ENCODE measurements around the gene RAB31. TPM values are rescaled to one million over a fixed set of nuclear protein-coding genes. Genes with fewer than 3 reads are reported as not detected.

Gene RAB31
- total RNA-seq, 1 experiment from 2014 or later: 12.9 TPM

- no peak for DNase-seq (ENCODE audit: low read depth, low spot score)
- in situ Hi-C loops (cut with HindIII; ENCODE audit: low pct_unique_long_range_greater_than_20kb, low sequenced_read_pairs): no loop called here
These were observed 80.8 kb downstream of the RAB31 start for GRCh38 chr18:9788860-9789259.

GRCh38 chr18:9790261-9790660 lies 82.2 kb downstream of the RAB31 start:
- DNase-seq (ENCODE audit: low read depth, low spot score): no peak
- in situ Hi-C loops (cut with HindIII; ENCODE audit: low pct_unique_long_range_greater_than_20kb, low sequenced_read_pairs): no loop called here

GRCh38 chr18:9791991-9792390 lies 83.9 kb downstream of the RAB31 start:
- in situ Hi-C loops (cut with HindIII; ENCODE audit: low pct_unique_long_range_greater_than_20kb, low sequenced_read_pairs): no loop called here
- DNase-seq (ENCODE audit: low read depth, low spot score): no peak

- in situ Hi-C loops (cut with HindIII; ENCODE audit: low pct_unique_long_range_greater_than_20kb, low sequenced_read_pairs): no loop called here
- DNase-seq (ENCODE audit: low read depth, low spot score): peak; percentile 36
These were observed 84.6 kb downstream of the RAB31 start for GRCh38 chr18:9792565-9793245.

- in situ Hi-C loops (cut with HindIII; ENCODE audit: low pct_unique_long_range_greater_than_20kb, low sequenced_read_pairs): no loop called here
- no peak for DNase-seq (ENCODE audit: low read depth, low spot score)
These were observed 87.9 kb downstream of the RAB31 start for GRCh38 chr18:9796011-9796410.

GRCh38 chr18:9796935-9797549 lies 88.9 kb downstream of the RAB31 start:
- in situ Hi-C loops (cut with HindIII; ENCODE audit: low pct_unique_long_range_greater_than_20kb, low sequenced_read_pairs): no loop called here
- peak; percentile 22 for DNase-seq (ENCODE audit: low read depth, low spot score)

- in situ Hi-C loops (cut with HindIII; ENCODE audit: low pct_unique_long_range_greater_than_20kb, low sequenced_read_pairs): no loop called here
- peak; percentile 22 for DNase-seq (ENCODE audit: low read depth, low spot score)
These were observed 94.3 kb downstream of the RAB31 start for GRCh38 chr18:9802175-9803062.

- no peak for DNase-seq (ENCODE audit: low read depth, low spot score)
- in situ Hi-C loops (cut with HindIII; ENCODE audit: low pct_unique_long_range_greater_than_20kb, low sequenced_read_pairs): no loop called here
These were observed 95.1 kb downstream of the RAB31 start for GRCh38 chr18:9803063-9803697.

- DNase-seq (ENCODE audit: low read depth, low spot score): no peak
These were observed 95.8 kb downstream of the RAB31 start for GRCh38 chr18:9803698-9804516.

GRCh38 chr18:9804517-9805104 lies 96.5 kb downstream of the RAB31 start:
- in situ Hi-C loops (cut with HindIII; ENCODE audit: low pct_unique_long_range_greater_than_20kb, low sequenced_read_pairs): no loop called here
- no peak for DNase-seq (ENCODE audit: low read depth, low spot score)

More at GRCh38 chr18:9803698-9804516, 95.8 kb downstream of the RAB31 start:
- in situ Hi-C loops (cut with HindIII; ENCODE audit: low pct_unique_long_range_greater_than_20kb, low sequenced_read_pairs): no loop called here

- DNase-seq (ENCODE audit: low read depth, low spot score): no peak
- in situ Hi-C loops (cut with HindIII; ENCODE audit: low pct_unique_long_range_greater_than_20kb, low sequenced_read_pairs): no loop called here
These were observed 98.8 kb downstream of the RAB31 start for GRCh38 chr18:9806905-9807304.

GRCh38 chr18:9808295-9809241 lies 100.5 kb downstream of the RAB31 start:
- peak; percentile 15 for DNase-seq (ENCODE audit: low read depth, low spot score)
- in situ Hi-C loops (cut with HindIII; ENCODE audit: low pct_unique_long_range_greater_than_20kb, low sequenced_read_pairs): no loop called here

- DNase-seq (ENCODE audit: low read depth, low spot score): no peak
- in situ Hi-C loops (cut with HindIII; ENCODE audit: low pct_unique_long_range_greater_than_20kb, low sequenced_read_pairs): no loop called here
These were observed 101.6 kb downstream of the RAB31 start for GRCh38 chr18:9809697-9810096.

GRCh38 chr18:9810299-9810698 lies 102.2 kb downstream of the RAB31 start:
- no peak for DNase-seq (ENCODE audit: low read depth, low spot score)
- in situ Hi-C loops (cut with HindIII; ENCODE audit: low pct_unique_long_range_greater_than_20kb, low sequenced_read_pairs): no loop called here

GRCh38 chr18:9810994-9811705 lies 103.0 kb downstream of the RAB31 start:
- no peak for DNase-seq (ENCODE audit: low read depth, low spot score)
- in situ Hi-C loops (cut with HindIII; ENCODE audit: low pct_unique_long_range_greater_than_20kb, low sequenced_read_pairs): no loop called here

Data from SK-MEL-5 (cell line).